ENCODE measurements around the gene NADSYN1.
"Not testable (repeated sequence)": the region's sequence is repeated elsewhere in the genome, so short reads cannot be mapped to it uniquely, and the experiment has no call there.

Gene NADSYN1

DNA sequence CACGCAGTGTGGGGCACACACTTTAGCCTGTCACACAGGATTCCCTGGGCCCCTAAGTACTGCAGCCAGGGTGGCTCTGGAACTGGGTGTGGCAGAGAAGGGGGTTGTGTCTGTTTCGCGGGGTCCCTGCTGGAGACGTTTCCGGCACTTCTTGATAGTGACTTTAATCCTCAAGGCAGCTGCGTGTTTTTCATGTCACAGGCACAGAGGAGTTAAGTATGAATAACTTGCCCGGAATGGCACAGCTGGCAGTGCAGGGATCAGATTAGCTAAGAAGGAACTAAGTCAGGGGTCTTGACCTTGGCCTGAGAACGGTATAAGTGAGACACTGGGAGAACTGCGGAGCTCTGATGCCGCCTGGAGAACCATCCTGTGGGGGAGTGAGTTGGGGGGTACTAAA, 66.5 kb downstream of the NADSYN1 start:
- H3K4me1 ChIP-seq (ENCODE audit: control insufficient read depth, insufficient read depth, low read length) = no peaks in the 10 kb centered on the region
- H3K4me3 ChIP-seq (ENCODE audit: low read depth, low read length) = no peak overlapping the region
- TF ChIP-seq ZNF423 (tag by site-specific recombination; IDR thresholded peaks at IDR 0.05) = no peak
- no peak for TF ChIP-seq ZNF391 (tag by site-specific recombination; IDR thresholded peaks at IDR 0.05; ENCODE audit: borderline replicate concordance, low read depth)
- no peak for TF ChIP-seq KLF17 (tag by site-specific recombination; IDR thresholded peaks at IDR 0.05)
- ChIA-PET CTCF (no interaction called here), POLR2A (no interaction called here)
- no peak overlapping the region for H3K27ac ChIP-seq (ENCODE audit: extremely low read depth, low read depth, low read length)
- no peaks in the 10 kb centered on the region for H3K36me3 ChIP-seq (ENCODE audit: control insufficient read depth in 2 of 2, insufficient read depth in 1 of 2, low read length in 2 of 2)
- H3K9me3 ChIP-seq (ENCODE audit: control insufficient read depth, insufficient read depth, low read depth, low read length) = no peaks in the 10 kb centered on the region

DNA sequence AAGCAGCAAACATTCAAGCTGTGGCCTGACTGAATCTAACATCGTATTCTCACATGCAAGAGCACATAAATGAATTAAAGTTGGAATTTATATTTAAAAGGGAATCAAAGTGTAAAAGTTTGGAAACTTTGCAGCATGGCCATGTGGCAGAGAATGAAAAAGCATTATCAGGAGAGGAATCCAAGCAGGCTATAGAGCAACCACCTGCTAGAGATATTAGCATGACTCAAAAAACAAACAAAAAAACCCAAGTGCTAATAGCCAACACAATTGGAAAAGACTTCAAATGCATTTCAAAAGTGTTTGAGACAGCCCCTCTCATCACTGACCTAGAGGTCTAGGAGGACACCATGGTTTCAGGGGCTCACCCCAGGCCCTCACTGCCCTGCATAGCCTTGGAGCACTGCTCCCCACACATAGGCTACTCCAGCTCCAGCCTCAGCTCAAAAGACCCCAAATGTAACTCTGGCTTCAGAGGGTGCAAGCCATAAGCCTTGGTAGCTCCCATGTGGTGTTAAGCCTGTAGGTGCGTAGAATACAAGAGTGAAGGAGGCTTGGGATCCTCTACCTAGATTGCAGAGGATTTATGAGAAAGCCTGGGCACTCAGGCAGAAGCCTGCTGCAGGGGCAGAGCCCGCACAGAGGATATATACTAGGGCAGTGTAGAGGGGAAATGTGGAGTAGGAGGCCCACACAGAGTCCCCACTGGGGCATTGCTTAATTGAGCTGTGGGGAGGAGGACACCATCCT, 72.4 kb downstream of the NADSYN1 start:
- Histone ChIP-seq H3K4me1 (ENCODE audit: control insufficient read depth, insufficient read depth, low read length) (no peaks in the 10 kb centered on the region), H3K27ac (ENCODE audit: extremely low read depth, low read depth, low read length) (no peak overlapping the region), H3K9me3 (ENCODE audit: control insufficient read depth, insufficient read depth, low read depth, low read length) (no peaks in the 10 kb centered on the region), H3K4me3 (ENCODE audit: low read depth, low read length) (no peak overlapping the region), H3K36me3 (ENCODE audit: control insufficient read depth in 2 of 2, insufficient read depth in 1 of 2, low read length in 2 of 2) (no peaks in the 10 kb centered on the region)
- CTCF ChIA-PET = no interaction called here
- TF ChIP-seq ZNF121 (tag by site-specific recombination; IDR thresholded peaks at IDR 0.05) (no peak), ZNF501 (tag by site-specific recombination; IDR thresholded peaks at IDR 0.05) (no peak), ZNF311 (tag by site-specific recombination; IDR thresholded peaks at IDR 0.05; ENCODE audit: borderline replicate concordance) (no peak), ZNF354C (tag by site-specific recombination; IDR thresholded peaks at IDR 0.05; ENCODE audit: borderline replicate concordance, low read depth) (no peak), ZNF785 (tag by site-specific recombination; IDR thresholded peaks at IDR 0.05) (no peak), ZNF146 (tag by site-specific recombination; IDR thresholded peaks at IDR 0.05) (no peak), TRIM28 (IDR thresholded peaks at IDR 0.05; ENCODE audit: borderline replicate concordance, low read length) (no peak), ZFHX2 (tag by site-specific recombination; conservative IDR thresholded peaks at IDR 0.05) (no peak), IKZF3 (tag by site-specific recombination; IDR thresholded peaks at IDR 0.05) (no peak), ZNF16 (tag by site-specific recombination; IDR thresholded peaks at IDR 0.05; ENCODE audit: low read depth) (no peak), SALL2 (tag by site-specific recombination; IDR thresholded peaks at IDR 0.05; ENCODE audit: borderline replicate concordance) (no peak), ZBTB48 (tag by site-specific recombination; IDR thresholded peaks at IDR 0.05) (no peak)
- POLR2A ChIA-PET = no interaction called here

- Histone ChIP-seq H3K36me3 (ENCODE audit: control insufficient read depth in 2 of 2, insufficient read depth in 1 of 2, low read length in 2 of 2) (no peaks in the 10 kb centered on the region), H3K4me1 (ENCODE audit: control insufficient read depth, insufficient read depth, low read length) (no peaks in the 10 kb centered on the region), H3K4me3 (ENCODE audit: low read depth, low read length) (no peak overlapping the region), H3K9me3 (ENCODE audit: control insufficient read depth, insufficient read depth, low read depth, low read length) (no peaks in the 10 kb centered on the region), H3K27ac (ENCODE audit: extremely low read depth, low read depth, low read length) (no peak overlapping the region)
- TF ChIP-seq ZEB2 (tag by site-specific recombination; IDR thresholded peaks at IDR 0.05) = no peak
- no peak for TF ChIP-seq SALL2 (tag by site-specific recombination; IDR thresholded peaks at IDR 0.05; ENCODE audit: borderline replicate concordance)
- TF ChIP-seq ZNF670 (tag by site-specific recombination; IDR thresholded peaks at IDR 0.05; ENCODE audit: low read depth) = no peak
- TF ChIP-seq ZFP41 (tag by site-specific recombination; IDR thresholded peaks at IDR 0.05; ENCODE audit: borderline replicate concordance) = no peak
- TF ChIP-seq KLF9 (tag by site-specific recombination; IDR thresholded peaks at IDR 0.05; ENCODE audit: low read depth) = no peak
- TF ChIP-seq GLI4 (tag by site-specific recombination; IDR thresholded peaks at IDR 0.05) = no peak
- TF ChIP-seq ZNF114 (tag by site-specific recombination; IDR thresholded peaks at IDR 0.05) = no peak
- no peak for TF ChIP-seq HOXC10 (CRISPR knock-in tag; IDR thresholded peaks at IDR 0.05)
- no peak for TF ChIP-seq ZFP37 (tag by site-specific recombination; IDR thresholded peaks at IDR 0.05)
- no peak for TF ChIP-seq ZNF274 (IDR thresholded peaks at IDR 0.05; ENCODE audit: low read length)
- no peak for TF ChIP-seq ZNF274 (tag by site-specific recombination; IDR thresholded peaks at IDR 0.05; ENCODE audit: borderline replicate concordance)
- no peak for TF ChIP-seq ZNF248 (tag by site-specific recombination; IDR thresholded peaks at IDR 0.05)
- TF ChIP-seq ZNF416 (tag by site-specific recombination; IDR thresholded peaks at IDR 0.05) = no peak
- no peak for TF ChIP-seq ZNF404 (tag by site-specific recombination; IDR thresholded peaks at IDR 0.05)
- CTCF ChIA-PET = no interaction called here
- POLR2A ChIA-PET = no interaction called here
Measured at GRCh38 chr11:71525938-71526495, 73.0 kb downstream of the NADSYN1 start.

DNA sequence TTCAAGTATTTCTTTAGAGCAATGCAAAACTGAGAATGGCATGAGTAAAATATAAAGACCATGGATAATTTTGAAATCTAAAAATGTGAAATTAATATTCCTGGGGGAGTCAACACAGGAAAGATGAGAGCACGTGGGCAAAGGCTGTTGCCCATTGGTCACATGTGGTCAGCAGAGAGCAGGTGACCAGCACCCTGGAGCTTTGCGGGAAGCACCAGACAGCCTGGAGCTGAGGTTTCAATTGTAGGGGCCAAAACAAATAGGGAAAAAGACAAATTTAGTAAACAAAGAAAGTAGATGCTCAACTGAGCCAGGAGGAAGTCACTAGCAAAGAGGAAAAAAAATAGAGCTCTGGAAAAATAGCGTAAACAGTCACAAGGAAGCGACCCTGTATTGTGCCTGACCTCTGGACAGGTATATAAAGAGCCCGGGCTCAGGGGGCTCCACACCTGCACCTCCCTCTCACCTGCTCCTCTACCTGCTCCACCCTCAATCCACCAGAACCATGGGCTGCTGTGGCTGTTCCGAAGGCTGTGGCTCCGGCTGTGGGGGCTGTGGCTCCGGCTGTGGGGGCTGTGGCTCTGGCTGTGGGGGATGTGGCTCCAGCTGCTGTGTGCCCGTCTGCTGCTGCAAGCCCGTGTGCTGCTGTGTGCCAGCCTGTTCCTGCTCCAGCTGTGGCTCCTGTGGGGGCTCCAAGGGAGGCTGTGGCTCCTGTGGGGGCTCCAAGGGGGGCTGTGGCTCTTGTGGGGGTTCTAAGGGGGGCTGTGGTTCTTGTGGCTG, 74.0 kb downstream of the NADSYN1 start, which contains the start of gene KRTAP5-7:
KRTAP5-7 (plus strand) TSS at position 472 of the 780 bp plus-strand sequence; CDS start at position 506, 34 bp downstream.
- H3K4me1 ChIP-seq (ENCODE audit: control insufficient read depth, insufficient read depth, low read length); POLR2A ChIA-PET; H3K36me3 ChIP-seq (ENCODE audit: control insufficient read depth in 2 of 2, insufficient read depth in 1 of 2, low read length in 2 of 2); H3K27ac ChIP-seq (ENCODE audit: extremely low read depth, low read depth, low read length); H3K4me3 ChIP-seq (ENCODE audit: low read depth, low read length); H3K9me3 ChIP-seq (ENCODE audit: control insufficient read depth, insufficient read depth, low read depth, low read length): not testable (repeated sequence)
- CTCF ChIA-PET = interaction anchor here (0.7 kb wide), 1 partner anchor 23 kb away, joined by 3 read pairs; no protein-coding TSS in a partner anchor
